Glutamatergic neuron (in vitro differentiated cells): Measurements from ENCODE around the gene GNAT3. TPM values are rescaled to one million over a fixed set of nuclear protein-coding genes. Genes with fewer than 3 reads are reported as not detected.

Experiments
- DNase-seq: peaks from one replicate; pipeline ENCODE4 v3.0.0; 2022
- H3K27ac Mint-ChIP-seq: one replicate; pipeline ENCODE4 v1.8.0; 2020; ENCODE audit warnings: mild to moderate bottlenecking, mixed read lengths, inconsistent platforms; ENCODE audit not compliant: unreplicated experiment
- H3K27me3 Mint-ChIP-seq: one replicate; pipeline ENCODE4 v1.8.0; 2020; ENCODE audit warnings: mild to moderate bottlenecking, moderate library complexity, mixed read lengths, inconsistent platforms; ENCODE audit not compliant: unreplicated experiment
- H3K36me3 Mint-ChIP-seq: one replicate; pipeline ENCODE4 v1.8.0; 2020; ENCODE audit warnings: mild to moderate bottlenecking, mixed read lengths, inconsistent platforms; ENCODE audit not compliant: unreplicated experiment
- H3K4me1 Mint-ChIP-seq: one replicate; pipeline ENCODE4 v1.8.0; 2020; ENCODE audit warnings: mild to moderate bottlenecking, low read depth, mixed read lengths, inconsistent platforms; ENCODE audit not compliant: unreplicated experiment
- H3K4me3 Mint-ChIP-seq: one replicate; pipeline ENCODE4 v1.8.0; 2020; ENCODE audit warnings: mild to moderate bottlenecking, mixed read lengths, inconsistent platforms; ENCODE audit not compliant: unreplicated experiment
- H3K9me3 Mint-ChIP-seq: one replicate; pipeline ENCODE4 v1.8.0; 2020; ENCODE audit warnings: mild to moderate bottlenecking, moderate library complexity, mixed read lengths, inconsistent platforms; ENCODE audit not compliant: unreplicated experiment
- CTCF ChIP-seq: fragments of 200-600 bp; sonication (generic); IDR thresholded peaks from one replicate; pipeline ENCODE4 v1.5.0; 2021; ENCODE audit not compliant: partially characterized antibody, unreplicated experiment
- total RNA-seq: library from RNA; stranded (reverse); fragmentation: NEBNext Ultra II Directional; extraction: Animal tissue kit (Norgen Biotek cat#: 25700); gene quantifications from one replicate; pipeline ENCODE4 v1.2.1, GENCODE V29; 2021; ENCODE audit not compliant: unreplicated experiment

Gene GNAT3
- total RNA-seq, 1 donor from 2014 or later, result 2.0 TPM

- peak; percentile 60 for TF ChIP-seq CTCF
- Mint-ChIP-seq H3K36me3 (no peaks in the 10 kb centered on the region), H3K27ac (no peak overlapping the region), H3K9me3 (no peaks in the 10 kb centered on the region), H3K4me1 (no peaks in the 10 kb centered on the region), H3K4me3 (no peak overlapping the region), H3K27me3 (no peaks in the 10 kb centered on the region)
- no peak for DNase-seq
Observed at GRCh38 chr7:80453699-80454340, 58.0 kb downstream of the GNAT3 start.

- no peak overlapping the region for H3K27ac Mint-ChIP-seq
- H3K4me1 Mint-ChIP-seq, result no peaks in the 10 kb centered on the region
- no peak overlapping the region for H3K4me3 Mint-ChIP-seq
- H3K9me3 Mint-ChIP-seq, result no peaks in the 10 kb centered on the region
- TF ChIP-seq CTCF, result no peak
- H3K36me3 Mint-ChIP-seq, result no peaks in the 10 kb centered on the region
- no peak for DNase-seq
- no peaks in the 10 kb centered on the region for H3K27me3 Mint-ChIP-seq
Observed at GRCh38 chr7:80450621-80451308, 61.1 kb downstream of the GNAT3 start.

- no peak for TF ChIP-seq CTCF
- no peaks in the 10 kb centered on the region for H3K36me3 Mint-ChIP-seq
- no peaks in the 10 kb centered on the region for H3K4me1 Mint-ChIP-seq
- no peak overlapping the region for H3K4me3 Mint-ChIP-seq
- no peaks in the 10 kb centered on the region for H3K9me3 Mint-ChIP-seq
- DNase-seq, result no peak
- no peak overlapping the region for H3K27ac Mint-ChIP-seq
- no peaks in the 10 kb centered on the region for H3K27me3 Mint-ChIP-seq
Observed at GRCh38 chr7:80449836-80450235, 62.0 kb downstream of the GNAT3 start.

GRCh38 chr7:80445351-80445750 is 66.5 kb downstream of the GNAT3 start:
- TF ChIP-seq CTCF, result no peak
- Mint-ChIP-seq H3K4me1 (peaks cover 4% of the 10 kb centered on the region), H3K9me3 (no peaks in the 10 kb centered on the region), H3K4me3 (no peak overlapping the region), H3K27ac (no peak overlapping the region), H3K27me3 (no peaks in the 10 kb centered on the region), H3K36me3 (no peaks in the 10 kb centered on the region)
- DNase-seq, result no peak

GRCh38 chr7:80444811-80445210 is 67.1 kb downstream of the GNAT3 start:
- no peaks in the 10 kb centered on the region for H3K27me3 Mint-ChIP-seq
- no peaks in the 10 kb centered on the region for H3K9me3 Mint-ChIP-seq
- H3K4me3 Mint-ChIP-seq, result no peak overlapping the region
- no peak for DNase-seq
- H3K36me3 Mint-ChIP-seq, result no peaks in the 10 kb centered on the region
- H3K4me1 Mint-ChIP-seq, result peaks cover 6% of the 10 kb centered on the region
- no peak overlapping the region for H3K27ac Mint-ChIP-seq
- TF ChIP-seq CTCF, result no peak
